Type B pancreatic cell (in vitro differentiated cells): ENCODE data around the gene THSD4. TPM values are rescaled to one million over a fixed set of nuclear protein-coding genes. Genes with fewer than 3 reads are reported as not detected.

Experiments
- DNase-seq: peaks from one replicate; pipeline ENCODE4 v3.0.0; 2021; ENCODE audit warnings: mixed read lengths; ENCODE audit not compliant: unreplicated experiment; ENCODE audit errors: extremely low spot score
- H3K27ac Mint-ChIP-seq: 2 replicates; pipeline ENCODE4 v1.8.0; 2021; ENCODE audit warnings: mild to moderate bottlenecking, mixed read lengths
- H3K27me3 Mint-ChIP-seq: 2 replicates; pipeline ENCODE4 v1.8.0; 2021; ENCODE audit warnings: mixed read lengths
- H3K36me3 Mint-ChIP-seq: 2 replicates; pipeline ENCODE4 v1.8.0; 2021; ENCODE audit warnings: mixed read lengths
- H3K4me1 Mint-ChIP-seq: one replicate; pipeline ENCODE4 v1.8.0; 2021; ENCODE audit warnings: mixed read lengths; ENCODE audit not compliant: unreplicated experiment
- H3K4me3 Mint-ChIP-seq: 2 replicates; pipeline ENCODE4 v1.8.0; 2021; ENCODE audit warnings: mild to moderate bottlenecking, mixed read lengths
- H3K9me3 Mint-ChIP-seq: 2 replicates; pipeline ENCODE4 v1.8.0; 2021; ENCODE audit warnings: mixed read lengths
- total RNA-seq: library from RNA; stranded (reverse); gene quantifications from 2 replicates; pipeline ENCODE4 v1.2.1, GENCODE V29; 2021; ENCODE audit warnings: low replicate concordance
- TF ChIP-seq, protein P1 (sequence below): fragments of 200-600 bp; sonication (generic); conservative IDR thresholded peaks from 2 replicates; pipeline ENCODE4 v1.5.0; 2021; ENCODE audit warnings: antibody characterized with exemption, mild to moderate bottlenecking

THSD4 gene
- total RNA-seq, 1 donor from 2014 or later, result 43.3 TPM

DNA sequence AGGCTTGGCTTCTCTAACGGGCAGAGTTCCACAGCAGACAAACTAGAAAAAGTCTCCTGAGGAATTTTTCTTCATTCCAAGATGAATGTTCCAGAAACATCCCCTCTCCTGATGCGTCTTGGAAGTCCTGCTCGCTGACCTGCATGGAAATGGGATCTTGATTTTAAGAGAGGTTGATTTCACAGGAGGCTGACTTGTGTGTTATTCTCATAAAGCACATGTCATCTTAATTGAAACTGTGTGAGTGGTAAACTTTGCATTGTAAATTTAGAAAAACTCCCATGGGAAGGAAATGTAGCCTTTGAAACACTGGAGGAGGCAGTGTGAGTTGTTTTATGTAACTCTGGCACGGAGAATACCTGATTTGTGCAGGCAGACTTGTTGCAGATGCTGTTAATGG is 357.3 kb downstream of the THSD4 start:
- no peaks in the 10 kb centered on the region for H3K9me3 Mint-ChIP-seq
- DNase-seq, result no peak
- no peak overlapping the region for H3K27ac Mint-ChIP-seq
- H3K4me3 Mint-ChIP-seq, result no peak overlapping the region
- H3K36me3 Mint-ChIP-seq, result peaks cover 10% of the 10 kb centered on the region
- TF ChIP-seq, protein P1, sequence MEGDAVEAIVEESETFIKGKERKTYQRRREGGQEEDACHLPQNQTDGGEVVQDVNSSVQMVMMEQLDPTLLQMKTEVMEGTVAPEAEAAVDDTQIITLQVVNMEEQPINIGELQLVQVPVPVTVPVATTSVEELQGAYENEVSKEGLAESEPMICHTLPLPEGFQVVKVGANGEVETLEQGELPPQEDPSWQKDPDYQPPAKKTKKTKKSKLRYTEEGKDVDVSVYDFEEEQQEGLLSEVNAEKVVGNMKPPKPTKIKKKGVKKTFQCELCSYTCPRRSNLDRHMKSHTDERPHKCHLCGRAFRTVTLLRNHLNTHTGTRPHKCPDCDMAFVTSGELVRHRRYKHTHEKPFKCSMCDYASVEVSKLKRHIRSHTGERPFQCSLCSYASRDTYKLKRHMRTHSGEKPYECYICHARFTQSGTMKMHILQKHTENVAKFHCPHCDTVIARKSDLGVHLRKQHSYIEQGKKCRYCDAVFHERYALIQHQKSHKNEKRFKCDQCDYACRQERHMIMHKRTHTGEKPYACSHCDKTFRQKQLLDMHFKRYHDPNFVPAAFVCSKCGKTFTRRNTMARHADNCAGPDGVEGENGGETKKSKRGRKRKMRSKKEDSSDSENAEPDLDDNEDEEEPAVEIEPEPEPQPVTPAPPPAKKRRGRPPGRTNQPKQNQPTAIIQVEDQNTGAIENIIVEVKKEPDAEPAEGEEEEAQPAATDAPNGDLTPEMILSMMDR, result no peak
- H3K4me1 Mint-ChIP-seq, result peaks cover 14% of the 10 kb centered on the region
- H3K27me3 Mint-ChIP-seq, result no peaks in the 10 kb centered on the region

DNA sequence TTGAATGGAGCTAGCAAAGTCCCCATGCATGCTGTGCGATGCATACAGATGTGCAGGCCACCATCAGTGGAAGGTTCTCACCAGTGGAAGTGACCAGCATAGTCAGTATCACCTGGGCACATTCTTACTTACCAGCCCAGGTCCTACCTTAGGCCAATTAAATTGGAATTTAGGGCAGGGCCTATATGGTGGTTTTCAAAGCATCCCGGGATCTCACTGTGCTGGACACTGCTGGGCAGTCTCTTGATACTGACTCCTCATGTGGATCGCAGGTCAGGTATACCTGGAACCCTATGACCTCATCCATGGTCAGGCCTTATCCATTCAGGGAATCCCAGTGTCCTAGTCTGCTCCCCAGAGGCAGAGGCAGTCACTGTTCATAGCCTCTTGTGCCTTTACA is 358.5 kb downstream of the THSD4 start:
- H3K4me1 Mint-ChIP-seq, result peaks cover 14% of the 10 kb centered on the region
- H3K27ac Mint-ChIP-seq, result no peak overlapping the region
- H3K9me3 Mint-ChIP-seq, result no peaks in the 10 kb centered on the region
- no peak for DNase-seq
- H3K36me3 Mint-ChIP-seq, result peaks cover 10% of the 10 kb centered on the region
- TF ChIP-seq, protein P1, result no peak
- H3K4me3 Mint-ChIP-seq, result no peak overlapping the region
- H3K27me3 Mint-ChIP-seq, result no peaks in the 10 kb centered on the region

DNA sequence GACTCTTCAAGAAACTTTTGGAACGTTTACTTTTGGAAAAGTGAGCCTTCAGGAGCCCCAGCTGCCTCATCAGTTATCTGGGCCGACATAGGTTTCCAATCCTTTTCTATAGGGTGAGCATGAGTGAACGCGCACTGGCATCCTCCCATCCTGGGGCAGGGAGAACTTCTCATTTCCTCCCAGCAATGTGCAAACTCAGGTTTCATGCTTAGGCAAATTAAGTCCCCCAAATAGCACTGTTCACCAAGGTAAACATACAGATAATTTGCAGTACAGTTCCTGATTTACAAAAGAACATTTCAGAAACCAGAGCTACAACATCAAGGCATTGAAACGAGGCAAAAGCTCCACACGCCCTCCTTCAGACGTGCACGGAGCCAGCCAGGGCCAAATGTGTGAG is 361.6 kb downstream of the THSD4 start:
- peaks cover 8% of the 10 kb centered on the region for H3K4me1 Mint-ChIP-seq

DNA sequence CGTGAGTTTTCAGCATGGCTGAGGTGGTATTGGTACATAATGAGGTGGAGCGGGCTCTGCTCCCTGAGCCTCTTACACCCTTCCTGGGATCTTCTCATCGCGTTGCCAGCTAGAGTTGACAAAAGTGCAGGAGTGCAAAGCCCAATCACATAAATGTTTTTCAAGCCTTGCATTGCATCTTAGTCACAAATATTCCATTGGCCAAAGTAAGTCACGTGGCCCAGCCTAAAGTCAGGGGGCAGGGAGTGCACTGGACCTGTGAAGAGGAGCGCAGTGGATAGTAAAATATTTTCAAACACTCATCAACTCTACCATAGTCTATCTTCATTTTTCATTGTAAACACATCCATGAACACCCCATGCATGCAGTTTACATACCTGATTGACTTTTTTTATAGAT is 365.3 kb downstream of the THSD4 start:
- H3K27ac Mint-ChIP-seq, result no peak overlapping the region
- DNase-seq, result no peak
- no peak overlapping the region for H3K4me3 Mint-ChIP-seq
- H3K9me3 Mint-ChIP-seq, result peaks cover 6% of the 10 kb centered on the region
- no peaks in the 10 kb centered on the region for H3K36me3 Mint-ChIP-seq
- TF ChIP-seq, protein P1, result no peak
- H3K4me1 Mint-ChIP-seq, result no peaks in the 10 kb centered on the region
- no peaks in the 10 kb centered on the region for H3K27me3 Mint-ChIP-seq

More for the DNA sequence above, 361.6 kb downstream of the THSD4 start:
- no peak for DNase-seq
- no peaks in the 10 kb centered on the region for H3K9me3 Mint-ChIP-seq
- no peak overlapping the region for H3K27ac Mint-ChIP-seq
- H3K36me3 Mint-ChIP-seq, result peaks cover 6% of the 10 kb centered on the region
- H3K27me3 Mint-ChIP-seq, result no peaks in the 10 kb centered on the region
- H3K4me3 Mint-ChIP-seq, result no peak overlapping the region
- TF ChIP-seq, protein P1, result no peak

DNA sequence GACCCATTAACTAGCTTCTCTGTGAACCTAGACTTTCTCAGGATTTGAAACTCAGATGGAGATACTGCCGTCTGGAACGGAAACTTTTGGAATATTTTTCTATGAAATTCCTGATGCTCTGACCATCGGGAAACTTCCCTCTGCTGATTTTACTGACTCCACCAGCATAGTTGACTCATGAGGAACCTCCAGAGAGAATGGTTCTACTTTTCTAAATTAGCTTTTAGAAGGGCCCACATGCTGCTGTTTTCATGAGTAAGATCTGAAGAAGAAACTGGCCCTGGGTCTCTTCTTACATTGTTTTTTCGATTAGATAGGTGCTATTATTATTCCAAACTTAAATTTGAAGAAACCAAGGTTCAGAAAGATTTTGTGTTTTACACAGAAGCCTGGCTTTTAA is 368.8 kb downstream of the THSD4 start:
- TF ChIP-seq, protein P1, result no peak
- no peak overlapping the region for H3K27ac Mint-ChIP-seq
- no peaks in the 10 kb centered on the region for H3K36me3 Mint-ChIP-seq
- no peaks in the 10 kb centered on the region for H3K27me3 Mint-ChIP-seq
- DNase-seq, result no peak
- H3K4me3 Mint-ChIP-seq, result no peak overlapping the region
- H3K4me1 Mint-ChIP-seq, result no peaks in the 10 kb centered on the region
- peaks cover 6% of the 10 kb centered on the region for H3K9me3 Mint-ChIP-seq

DNA sequence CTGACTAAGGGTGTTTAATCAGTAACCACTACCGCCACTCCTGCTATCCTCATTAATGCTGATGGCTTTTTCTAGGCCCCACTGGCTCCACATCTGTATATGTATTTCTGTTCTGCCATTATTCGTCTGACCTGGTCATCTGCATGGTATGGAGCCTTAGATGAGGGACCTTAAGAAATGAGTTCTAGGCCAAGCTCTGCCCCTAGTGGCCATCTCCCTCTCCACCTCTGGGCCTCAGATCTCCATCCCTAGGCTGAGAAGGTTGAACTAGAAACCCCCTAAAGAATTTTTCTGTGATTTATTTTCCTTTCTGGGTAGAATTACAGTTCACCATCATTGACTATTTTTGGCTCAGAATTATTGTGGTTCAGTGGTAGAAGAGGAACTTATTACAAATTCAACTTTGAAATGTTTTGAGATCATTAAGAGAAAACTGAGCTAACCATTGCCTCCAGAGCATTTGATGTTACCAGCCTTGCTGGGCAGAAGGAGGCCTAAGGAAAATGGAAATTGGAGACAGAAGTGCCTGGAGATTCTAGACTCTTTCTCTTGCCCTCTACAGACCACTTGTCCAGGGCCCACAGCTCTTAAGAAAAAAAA is 369.9 kb downstream of the THSD4 start:
- Mint-ChIP-seq H3K36me3 (no peaks in the 10 kb centered on the region), H3K9me3 (peaks cover 6% of the 10 kb centered on the region), H3K4me3 (no peak overlapping the region), H3K27me3 (no peaks in the 10 kb centered on the region), H3K27ac (no peak overlapping the region), H3K4me1 (no peaks in the 10 kb centered on the region)
- TF ChIP-seq, protein P1, result peak; percentile 65
- DNase-seq, result no peak
